ENCODE data around the gene LAMC3.
"Not testable (repeated sequence)": the region's sequence is repeated elsewhere in the genome, so short reads cannot be mapped to it uniquely, and the experiment has no call there.

LAMC3 gene

GRCh38 chr9:130991778-130992681, 16.9 kb upstream of the LAMC3 start:
- DNase-seq (ENCODE audit: low spot score) = no peak

GRCh38 chr9:130992682-130993032, 16.3 kb upstream of the LAMC3 start:
- DNase-seq (ENCODE audit: low spot score) = no peak

- DNase-seq (ENCODE audit: low spot score) = no peak
Measured at GRCh38 chr9:130993303-130994030, 15.5 kb upstream of the LAMC3 start.

- DNase-seq (ENCODE audit: low spot score) = no peak
Measured at GRCh38 chr9:130994135-130995085, 14.6 kb upstream of the LAMC3 start.

GRCh38 chr9:130995086-130996011, 13.6 kb upstream of the LAMC3 start:
- DNase-seq (ENCODE audit: low spot score) = peak; percentile 72

- DNase-seq (ENCODE audit: low spot score) = no peak
Measured at GRCh38 chr9:130996205-130996604, 12.8 kb upstream of the LAMC3 start.

- DNase-seq (ENCODE audit: low spot score) = no peak
Measured at GRCh38 chr9:130996676-130997394, 12.1 kb upstream of the LAMC3 start.

GRCh38 chr9:130997395-130997684, 11.6 kb upstream of the LAMC3 start:
- no peak for DNase-seq (ENCODE audit: low spot score)

- peak; percentile 74 for DNase-seq (ENCODE audit: low spot score)
Measured at GRCh38 chr9:130997925-130998596, 10.9 kb upstream of the LAMC3 start.

GRCh38 chr9:130998597-130999244, 10.3 kb upstream of the LAMC3 start:
- DNase-seq (ENCODE audit: low spot score) = no peak

- no peak for DNase-seq (ENCODE audit: low spot score)
Measured at GRCh38 chr9:130999245-130999623, 9.7 kb upstream of the LAMC3 start.

GRCh38 chr9:131000526-131000925, 8.4 kb upstream of the LAMC3 start:
- not testable (repeated sequence) for DNase-seq (ENCODE audit: low spot score)

GRCh38 chr9:131001021-131001420, 8.0 kb upstream of the LAMC3 start:
- DNase-seq (ENCODE audit: low spot score) = no peak

- DNase-seq (ENCODE audit: low spot score) = no peak
Measured at GRCh38 chr9:131001990-131002389, 7.0 kb upstream of the LAMC3 start.

GRCh38 chr9:131006601-131007000, 2.4 kb upstream of the LAMC3 start:
- DNase-seq (ENCODE audit: low spot score) = no peak

GRCh38 chr9:131008086-131008485, 888 bp upstream of the LAMC3 start:
- DNase-seq (ENCODE audit: low spot score) = no peak

GRCh38 chr9:131008563-131008908, 438 bp upstream of the LAMC3 start:
- DNase-seq (ENCODE audit: low spot score) = no peak

- no peak for DNase-seq (ENCODE audit: low spot score)
Measured at GRCh38 chr9:131010482-131011273, 1.7 kb downstream of the LAMC3 start.

All from kidney tubule cell (primary cell).